HG02870 (cell line): ENCODE measurements around the gene INF2.
"Not testable (repeated sequence)": the region's sequence is repeated elsewhere in the genome, so short reads cannot be mapped to it uniquely, and the experiment has no call there.

Experiments
- ATAC-seq: cut with Tn5 transposase; IDR thresholded peaks from one replicate; pipeline ENCODE4 v1.9.1; 2021; ENCODE audit warnings: mild to moderate bottlenecking, moderate library complexity; ENCODE audit not compliant: unreplicated experiment

Gene INF2

GRCh38 chr14:104717646-104718045, 28.2 kb downstream of the INF2 start:
- no peak for ATAC-seq

DNA sequence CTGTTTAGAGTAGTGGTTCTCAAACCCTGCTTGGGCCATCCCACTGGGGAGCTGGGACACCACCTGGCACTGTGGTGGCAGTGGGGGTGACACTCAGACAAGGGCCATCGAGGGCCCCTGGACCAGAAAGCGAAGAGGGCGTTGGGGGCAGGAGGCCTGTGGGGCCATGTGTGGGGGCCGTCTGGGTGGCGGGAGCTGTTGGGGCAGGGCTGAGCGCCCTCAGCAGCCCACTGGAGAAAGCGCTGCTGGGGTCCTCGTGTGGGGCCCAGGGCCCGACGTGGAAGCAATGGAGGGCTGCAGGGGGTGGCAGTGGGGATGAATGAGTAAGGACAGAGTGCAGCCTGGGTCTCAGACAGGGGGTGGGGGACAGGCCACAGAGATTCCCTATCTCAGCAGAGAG, 28.7 kb downstream of the INF2 start:
- ATAC-seq, result no peak

DNA sequence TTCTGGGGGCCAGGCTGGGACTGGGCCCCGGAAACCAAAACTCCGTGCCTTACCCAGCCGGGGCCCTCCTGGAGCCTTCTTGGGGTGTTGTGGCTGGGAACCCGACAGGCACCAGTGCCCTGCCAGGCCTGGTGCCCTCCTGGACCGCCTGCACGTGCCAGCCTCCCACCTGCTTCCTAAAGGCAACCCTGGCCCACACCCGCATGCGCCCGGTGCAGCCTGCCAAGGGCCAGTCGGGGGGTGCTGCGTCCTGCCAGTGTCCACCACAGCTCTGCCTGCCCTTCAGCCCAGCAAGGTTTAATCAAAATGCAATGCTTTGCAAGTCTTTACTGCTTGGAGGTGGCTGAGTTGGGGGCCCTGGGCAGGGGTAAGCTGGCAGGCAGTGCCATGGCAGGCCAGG, 29.5 kb downstream of the INF2 start:
- no peak for ATAC-seq

DNA sequence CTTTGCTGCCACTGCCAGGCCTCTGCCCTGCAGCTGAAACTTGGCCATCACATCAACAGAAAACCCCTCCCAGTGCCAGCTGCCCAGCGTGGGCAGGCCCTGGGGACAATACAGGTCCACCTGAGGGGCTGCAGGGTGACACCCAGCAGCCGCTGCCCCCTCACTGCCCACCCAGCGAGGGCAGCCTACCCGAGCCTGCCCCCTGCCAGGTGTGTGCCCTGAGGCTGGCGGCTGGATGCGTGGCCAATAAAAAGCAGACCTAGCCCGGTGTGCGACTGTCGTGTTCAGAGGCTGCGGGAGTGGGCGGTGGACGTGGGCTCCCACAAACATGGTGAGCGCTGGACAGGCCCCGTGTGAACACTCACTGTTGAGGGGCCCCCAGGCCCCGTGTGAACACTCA, 29.9 kb downstream of the INF2 start:
- no peak for ATAC-seq

DNA sequence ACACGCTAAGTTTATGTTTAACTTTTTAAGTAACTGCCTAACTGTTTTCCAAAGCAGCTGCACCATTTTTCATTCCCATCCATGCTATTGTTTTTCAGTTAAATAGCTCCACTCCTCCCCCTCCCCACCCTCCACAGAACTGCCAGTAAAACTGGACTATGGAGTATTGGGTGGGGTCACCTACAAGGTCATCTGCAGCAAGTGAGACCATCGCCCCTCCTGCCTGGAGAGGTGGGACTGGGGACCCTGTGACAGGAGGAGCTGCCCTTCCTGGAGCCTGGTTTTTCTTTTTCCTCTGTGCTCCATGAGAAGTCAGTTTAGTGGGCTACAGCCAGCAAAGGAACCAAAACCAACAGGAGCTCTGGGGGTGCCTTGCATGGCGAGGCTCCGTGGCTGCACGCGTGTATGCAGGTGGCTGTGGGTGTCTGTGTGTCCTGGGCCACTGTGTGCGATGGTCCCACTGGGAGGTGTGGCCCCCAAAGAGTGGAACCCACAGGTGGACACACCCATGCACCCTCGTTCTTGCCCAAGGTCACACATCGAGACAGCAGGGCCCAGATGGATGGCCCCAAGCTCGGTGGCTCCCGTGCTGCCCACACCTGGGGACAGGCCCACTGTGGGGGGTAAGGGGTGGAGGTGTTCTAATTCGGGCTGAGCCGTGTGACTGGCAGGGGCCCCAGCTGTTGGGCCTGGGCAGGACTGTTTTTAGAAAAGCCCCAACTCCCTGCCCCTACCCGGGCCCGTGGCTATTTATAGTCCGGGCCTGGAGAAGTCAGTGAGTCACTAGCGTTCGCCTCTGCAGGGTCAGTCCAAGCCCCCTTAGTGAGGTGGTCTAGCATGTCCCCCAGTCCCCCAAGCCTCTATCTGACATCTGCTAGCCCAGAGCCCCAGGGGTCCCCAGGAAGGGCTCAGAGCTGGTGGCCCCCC, 32.4 kb downstream of the INF2 start:
- ATAC-seq, result no peak

DNA sequence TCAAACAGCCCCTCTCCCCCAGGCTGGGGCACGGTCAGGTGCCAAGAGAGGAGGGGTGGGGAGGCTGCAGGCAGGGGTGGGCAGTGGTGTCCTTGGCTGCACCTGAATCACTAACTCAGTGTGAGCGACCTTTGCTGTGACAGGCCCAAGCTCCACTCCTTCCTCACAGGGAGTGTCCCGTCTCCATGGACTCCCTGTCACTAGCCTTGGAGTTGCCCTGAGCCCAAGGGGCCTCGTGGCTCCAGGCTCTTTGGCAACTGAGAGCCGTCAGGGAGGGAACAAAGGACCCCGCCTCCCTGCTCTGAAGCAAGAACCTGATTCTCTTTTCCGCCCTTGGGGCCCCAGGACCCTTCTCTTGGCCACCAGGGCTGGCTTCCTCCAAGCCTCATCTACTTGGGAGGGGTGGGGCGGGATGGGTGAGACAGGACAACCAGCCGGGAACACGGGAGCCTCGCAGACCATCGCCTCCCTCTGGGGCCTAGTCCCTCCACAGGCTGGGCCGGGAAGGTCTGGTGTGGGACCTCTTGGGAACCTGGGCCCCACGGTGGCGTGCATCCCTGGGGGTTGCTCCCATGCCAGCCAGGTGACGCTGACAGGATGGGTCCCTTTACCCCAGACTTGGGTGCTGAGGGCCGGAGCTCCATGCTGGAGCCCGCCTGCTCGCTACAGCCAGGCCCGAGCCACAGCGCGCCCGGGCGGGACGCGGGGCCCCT, 33.7 kb downstream of the INF2 start:
- ATAC-seq, result no peak

DNA sequence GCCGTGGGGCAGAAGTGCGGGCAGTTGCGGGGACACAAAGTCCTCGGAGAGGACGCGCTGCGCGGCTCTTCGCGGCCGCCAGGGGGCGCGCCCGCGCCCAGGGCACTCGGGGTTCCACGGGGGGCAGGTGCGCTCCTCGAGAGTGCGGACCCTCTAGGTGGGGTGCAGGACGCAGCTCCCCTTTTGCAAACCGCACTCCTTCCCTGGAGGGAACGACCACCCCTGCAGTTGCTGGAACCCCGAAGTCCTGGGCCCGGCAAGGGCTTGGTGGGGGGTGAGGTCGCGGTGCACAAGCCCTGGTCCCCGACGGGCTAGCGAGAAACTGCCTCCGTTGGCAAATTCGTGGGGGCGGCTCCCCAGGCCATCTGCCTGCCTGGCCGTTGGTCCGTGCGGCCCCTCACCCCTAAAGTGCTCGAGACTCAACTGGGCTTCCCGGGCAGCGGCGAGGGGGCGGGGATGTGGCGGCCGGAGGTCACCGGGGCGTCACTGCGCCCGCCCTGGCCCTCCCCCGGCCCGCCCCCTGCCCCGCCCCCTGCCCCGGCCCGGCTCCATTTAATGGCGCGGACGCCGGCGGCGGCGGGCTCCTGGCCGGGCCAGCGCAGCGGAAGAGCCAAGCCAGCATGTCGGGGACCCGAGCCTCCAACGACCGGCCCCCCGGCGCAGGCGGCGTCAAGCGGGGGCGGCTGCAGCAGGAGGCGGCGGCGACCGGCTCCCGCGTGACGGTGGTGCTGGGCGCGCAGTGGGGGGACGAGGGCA, 34.4 kb downstream of the INF2 start, which contains the start of gene ADSS1:
Gene ADSS1 (plus strand): TSS at position 579 of the 756 bp plus-strand sequence. CDS start 42 bp downstream, at position 621.
- no peak for ATAC-seq

GRCh38 chr14:104724407-104724980, 35.1 kb downstream of the INF2 start:
- ATAC-seq, result no peak

DNA sequence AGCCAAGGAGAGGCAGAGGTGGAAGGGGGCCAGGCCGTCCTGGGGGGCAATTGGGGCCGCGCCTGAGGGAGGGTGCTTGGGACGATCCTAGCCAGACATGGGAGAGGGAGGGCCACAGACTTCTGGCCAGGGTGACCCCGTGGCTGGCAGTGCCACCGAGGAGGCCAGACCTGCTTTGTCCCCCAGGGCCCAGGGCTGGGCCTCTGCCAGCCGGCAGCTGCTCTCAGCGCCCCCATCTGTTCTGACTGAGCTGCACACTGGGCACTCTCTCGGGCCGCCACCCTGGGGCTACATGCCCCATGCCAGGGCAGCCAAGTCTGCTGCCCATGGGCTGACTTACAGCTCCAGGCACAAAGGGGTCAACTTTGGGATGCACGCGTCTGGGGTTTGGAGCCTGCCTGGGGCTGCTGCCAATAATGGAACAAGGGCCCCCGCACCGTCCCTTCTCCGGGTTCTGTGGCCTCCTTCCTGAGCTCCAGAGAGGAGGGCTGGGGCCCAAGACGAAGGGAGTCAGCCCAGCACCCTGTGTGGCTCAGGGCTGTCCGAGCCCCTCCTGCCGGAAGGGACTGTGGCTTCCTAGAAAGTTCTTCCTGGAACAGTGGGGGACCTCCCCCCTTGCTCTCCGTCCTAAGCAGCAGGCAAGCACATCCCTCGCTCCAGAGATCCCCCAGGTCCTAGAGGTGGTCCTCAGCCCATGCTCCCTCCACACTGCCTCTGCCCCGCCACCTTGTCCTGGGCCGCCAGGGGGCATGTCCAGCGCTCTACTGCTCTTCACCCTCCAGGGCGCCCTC, 35.8 kb downstream of the INF2 start:
- no peak for ATAC-seq

DNA sequence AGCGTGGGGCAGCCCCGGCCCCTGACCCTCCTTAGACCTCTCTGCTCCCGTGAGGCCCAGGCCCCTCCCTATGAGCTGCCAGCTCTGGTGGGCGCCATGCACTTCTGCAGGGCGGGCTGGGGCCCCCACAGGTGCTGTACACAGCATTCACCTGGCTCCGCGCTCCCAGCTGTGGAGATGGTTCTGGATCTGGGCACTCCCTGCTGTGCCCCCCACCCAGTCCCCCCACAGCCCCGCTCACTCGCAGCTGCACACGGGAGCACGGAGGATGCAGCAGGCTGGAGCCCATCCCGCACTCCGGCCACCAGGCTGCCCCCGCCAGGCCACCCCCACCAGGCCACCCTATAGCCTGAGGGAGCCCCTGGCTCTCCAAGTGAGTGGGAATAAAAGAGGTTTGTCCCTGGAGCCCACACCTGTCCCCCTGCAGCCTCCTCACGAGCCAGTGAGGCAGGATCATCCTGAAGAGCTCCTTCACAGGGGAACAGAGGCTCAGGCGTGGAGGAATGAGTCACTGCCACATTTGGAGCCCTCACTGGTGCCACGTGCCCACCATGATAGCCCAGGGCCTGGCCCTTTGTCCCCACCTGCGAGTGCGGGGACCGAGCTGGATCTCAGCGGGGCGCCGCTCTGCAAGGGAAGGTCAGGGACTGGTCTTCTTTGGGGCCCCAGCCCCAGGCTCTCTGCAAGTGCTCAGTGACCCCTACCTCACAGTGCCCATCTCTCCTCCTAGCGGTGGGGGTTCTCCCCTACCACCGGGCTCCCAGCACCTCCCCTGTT, 36.5 kb downstream of the INF2 start:
- ATAC-seq, result no peak

GRCh38 chr14:104726600-104727451, 37.4 kb downstream of the INF2 start:
- ATAC-seq, result no peak

- no peak for ATAC-seq
These were observed 39.2 kb downstream of the INF2 start for GRCh38 chr14:104728631-104729030.

DNA sequence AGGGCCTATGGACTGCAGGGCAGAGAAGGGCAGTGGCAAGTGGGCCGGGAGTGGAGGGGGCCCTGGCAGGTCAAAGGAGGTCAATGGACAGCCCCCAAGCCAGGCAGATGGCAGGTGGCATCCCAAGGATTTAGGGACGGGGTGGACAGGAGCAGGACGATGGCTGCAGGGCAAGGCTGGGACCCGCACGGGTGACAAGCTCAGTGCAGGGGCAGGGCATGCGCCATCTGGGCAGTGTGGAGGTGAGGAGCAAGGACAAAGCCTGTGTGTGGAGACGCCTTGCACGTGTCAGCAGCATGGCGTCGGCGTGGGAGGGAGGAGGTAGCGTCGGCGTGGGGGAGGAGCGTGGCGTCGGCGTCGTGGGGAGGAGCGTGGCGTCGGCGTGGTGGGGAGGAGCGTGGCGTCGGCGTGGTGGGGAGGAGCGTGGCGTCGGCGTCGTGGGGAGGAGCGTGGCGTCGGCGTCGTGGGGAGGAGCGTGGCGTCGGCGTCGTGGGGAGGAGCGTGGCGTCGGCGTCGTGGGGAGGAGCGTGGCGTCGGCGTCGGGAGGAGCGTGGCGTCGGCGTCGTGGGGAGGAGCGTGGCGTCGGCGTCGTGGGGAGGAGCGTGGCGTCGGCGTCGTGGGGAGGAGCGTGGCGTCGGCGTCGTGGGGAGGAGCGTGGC, 39.9 kb downstream of the INF2 start:
- not testable (repeated sequence) for ATAC-seq

DNA sequence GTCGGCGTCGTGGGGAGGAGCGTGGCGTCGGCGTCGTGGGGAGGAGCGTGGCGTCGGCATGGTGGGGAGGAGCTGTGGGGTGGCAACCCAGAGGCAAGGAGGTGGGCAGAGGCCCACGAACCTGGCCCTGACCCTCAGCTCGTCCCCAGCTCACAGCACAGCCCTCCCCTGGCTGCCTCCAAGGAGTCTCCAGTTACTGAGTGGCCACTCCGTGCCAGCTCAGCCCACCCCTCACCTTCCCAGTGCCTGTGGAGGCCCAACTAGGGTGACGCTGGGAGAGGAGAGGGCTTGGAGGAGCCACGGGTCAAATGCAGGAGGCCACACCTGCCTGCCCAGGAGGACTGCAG, 40.4 kb downstream of the INF2 start:
- no peak for ATAC-seq

DNA sequence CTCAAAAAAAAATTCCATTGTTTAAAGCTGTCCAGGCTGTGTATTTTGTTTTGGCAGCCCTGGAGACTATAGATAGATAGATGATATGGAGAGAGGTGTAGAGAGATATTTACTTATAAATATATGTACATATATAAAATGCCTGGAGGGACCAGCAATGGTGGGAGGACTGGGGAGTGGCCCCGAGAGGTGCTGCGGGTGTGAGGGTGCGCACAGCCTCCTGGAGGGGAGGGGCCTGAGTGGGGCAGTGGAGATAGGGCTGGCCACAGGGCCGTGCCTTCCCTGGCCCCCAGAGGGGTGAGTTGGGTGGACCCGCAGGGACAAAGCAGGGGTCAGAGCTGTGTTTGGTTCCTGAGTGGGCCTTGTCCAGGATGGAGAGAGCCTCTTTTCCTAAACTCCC, 41.1 kb downstream of the INF2 start:
- ATAC-seq, result no peak

DNA sequence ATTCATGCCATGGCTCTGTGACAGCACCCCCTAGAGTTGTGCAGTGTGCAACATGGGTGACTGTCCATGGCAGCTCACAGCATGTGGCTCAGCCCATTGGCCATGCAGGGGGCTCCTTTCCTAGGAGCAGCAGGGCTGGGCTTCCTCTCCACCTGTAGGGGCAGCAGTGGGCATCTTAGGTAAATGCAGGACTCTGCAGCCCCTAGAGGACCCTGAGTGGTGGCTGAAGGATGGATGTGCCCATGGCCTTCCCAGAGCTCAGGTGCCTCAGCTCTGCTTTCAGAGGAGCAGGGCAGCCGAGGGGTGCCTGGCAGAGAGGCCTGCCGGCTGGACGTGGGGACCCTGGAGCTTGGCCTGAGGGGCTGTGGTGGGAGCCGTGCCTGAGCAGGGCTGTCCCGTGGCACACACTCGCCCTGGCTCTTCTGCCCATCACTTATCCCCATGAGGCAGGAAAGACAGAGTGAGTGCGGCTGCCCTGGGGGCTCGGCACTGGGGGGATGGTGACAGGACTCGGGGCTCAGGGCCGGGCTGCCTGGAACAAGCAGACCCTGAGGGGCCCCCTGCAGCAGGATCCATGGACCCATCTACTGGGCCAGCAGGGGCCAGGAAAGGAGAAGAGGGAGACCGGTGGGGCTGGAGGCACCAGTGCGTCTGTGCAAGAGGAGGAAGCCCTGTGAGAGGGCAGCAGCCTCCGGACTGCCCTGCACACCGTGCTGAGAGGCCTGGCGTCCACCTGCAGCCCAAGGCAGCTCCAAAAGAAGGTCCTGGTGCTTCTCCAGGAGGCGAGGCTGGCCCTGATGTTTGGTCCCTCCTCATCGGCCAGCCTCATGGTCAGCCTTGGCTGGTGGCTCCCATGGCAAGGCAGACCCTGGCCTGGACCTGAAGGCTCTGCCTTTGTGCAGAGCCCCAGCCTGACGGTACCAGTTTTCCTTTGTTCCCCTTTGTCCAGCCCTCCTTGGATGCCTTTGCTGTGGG, 42.2 kb downstream of the INF2 start:
- no peak for ATAC-seq

DNA sequence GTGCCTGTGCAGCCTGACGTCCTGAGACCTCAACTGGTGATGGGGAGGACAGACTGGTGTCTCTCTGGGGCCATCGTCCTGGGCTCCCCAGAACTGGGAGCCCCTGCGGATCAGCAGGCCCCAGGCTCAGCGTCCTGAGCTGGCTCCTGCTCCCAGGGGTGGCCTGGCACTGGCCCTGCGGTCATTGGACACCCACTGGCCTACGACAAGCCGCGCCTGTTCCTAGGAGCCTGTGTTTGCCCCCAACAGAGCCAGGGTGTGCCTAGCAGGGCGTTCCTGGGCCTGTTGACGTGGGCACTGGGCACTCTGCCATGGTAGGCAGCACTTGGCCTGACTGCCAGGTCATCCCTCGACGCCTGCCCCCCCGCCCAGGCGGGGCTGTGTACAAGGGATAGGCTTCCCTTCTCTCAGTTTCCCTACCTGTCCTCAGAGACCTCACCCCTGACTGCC, 43.0 kb downstream of the INF2 start:
- ATAC-seq, result no peak
